Hematopoietic multipotent progenitor cell treated with erythropoietin and hydrocortisone succinate and interleukin-3 and kit ligand, for 15 days (in vitro differentiated cells): Measurements from ENCODE around the gene ACTN3.
A peak's percentile ranks its signal among the peaks of the same experiment; 100 is the strongest.
"Not testable (repeated sequence)": the region's sequence is repeated elsewhere in the genome, so short reads cannot be mapped to it uniquely, and the experiment has no call there.

Experiments
- DNase-seq: peaks from one replicate; pipeline ENCODE4 v3.0.0-alpha.2; 2015; ENCODE audit warnings: low spot score

Gene ACTN3

GRCh38 chr11:66566221-66566620 lies 19.5 kb downstream of the ACTN3 start:
- DNase-seq, result no peak

GRCh38 chr11:66567787-66568123 lies 21.1 kb downstream of the ACTN3 start:
- DNase-seq, result no peak

GRCh38 chr11:66568124-66568916 lies 21.6 kb downstream of the ACTN3 start, which contains the start of gene CTSF:
TSS of gene CTSF (minus strand) at chr11:66568606. CDS start at chr11:66568486, 120 bp downstream.
- DNase-seq, result peak; percentile 48

- no peak for DNase-seq
Observed at GRCh38 chr11:66569076-66569475, 22.4 kb downstream of the ACTN3 start.

- DNase-seq, result no peak
Observed at GRCh38 chr11:66570079-66570849, 23.6 kb downstream of the ACTN3 start.

GRCh38 chr11:66570850-66571180 lies 24.1 kb downstream of the ACTN3 start:
- DNase-seq, result no peak

- DNase-seq, result peak; percentile 78
Observed at GRCh38 chr11:66579017-66579606, 32.4 kb downstream of the ACTN3 start.

- DNase-seq, result no peak
Observed at GRCh38 chr11:66580803-66581202, 34.1 kb downstream of the ACTN3 start.

- DNase-seq, result no peak
Observed at GRCh38 chr11:66581261-66581660, 34.6 kb downstream of the ACTN3 start.

- DNase-seq, result not testable (repeated sequence)
Observed at GRCh38 chr11:66582565-66583147, 36.0 kb downstream of the ACTN3 start.

- not testable (repeated sequence) for DNase-seq
Observed at GRCh38 chr11:66585447-66585846, 38.7 kb downstream of the ACTN3 start.

GRCh38 chr11:66586136-66586535 lies 39.4 kb downstream of the ACTN3 start:
- no peak for DNase-seq

GRCh38 chr11:66589315-66589714 lies 42.6 kb downstream of the ACTN3 start:
- not testable (repeated sequence) for DNase-seq

GRCh38 chr11:66589996-66590675 lies 43.4 kb downstream of the ACTN3 start:
- no peak for DNase-seq

GRCh38 chr11:66591175-66591574 lies 44.5 kb downstream of the ACTN3 start:
- DNase-seq, result no peak

- DNase-seq, result peak; percentile 98
Observed at GRCh38 chr11:66592457-66593302, 46.0 kb downstream of the ACTN3 start, which contains the start of the genes CCDC87 and CCS. TSS of gene CCDC87 (minus strand) at chr11:66593063. CDS start at chr11:66593015, 48 bp downstream. TSS of gene CCS (plus strand) at chr11:66593185. CDS start at chr11:66593262, 77 bp downstream.

- no peak for DNase-seq
Observed at GRCh38 chr11:66593303-66593635, 46.6 kb downstream of the ACTN3 start.

GRCh38 chr11:66593650-66594049 lies 46.9 kb downstream of the ACTN3 start:
- DNase-seq, result no peak

- DNase-seq, result peak; percentile 86
Observed at GRCh38 chr11:66595245-66595904, 48.7 kb downstream of the ACTN3 start.

GRCh38 chr11:66598993-66599392 lies 52.3 kb downstream of the ACTN3 start:
- DNase-seq, result no peak
